Stimulated activated naive CD8-positive, alpha-beta T cell treated with anti-CD3 and anti-CD28 coated beads, Interleukin-15, amount 100 ng/mL, for 72 hours (primary cell): ENCODE results near the gene KNDC1.

Experiments
- ATAC-seq: fragments of 150-1000 bp; cut with Tn5 transposase; 2 replicates; pipeline ENCODE4 v1.10.0; 2021; ENCODE audit warnings: mild to moderate bottlenecking, moderate library complexity
- DNase-seq, 2 donors: peaks; one replicate each; pipeline ENCODE4 v3.0.0; 2021 to 2022
- H3K27ac Mint-ChIP-seq, 2 donors: one replicate each; pipeline ENCODE4 v1.8.0; 2022; ENCODE audit warnings: mild to moderate bottlenecking in 2 of 2, mixed read lengths in 2 of 2, moderate library complexity in 2 of 2
- H3K27me3 Mint-ChIP-seq: one replicate; pipeline ENCODE4 v1.8.0; 2022; ENCODE audit warnings: mixed read lengths
- H3K4me1 Mint-ChIP-seq: one replicate; pipeline ENCODE4 v1.8.0; 2022; ENCODE audit warnings: mild to moderate bottlenecking, mixed read lengths
- H3K4me3 Mint-ChIP-seq, 2 donors: one replicate each; pipeline ENCODE4 v1.8.0; 2022; ENCODE audit warnings: mild to moderate bottlenecking in 2 of 2, mixed read lengths in 2 of 2, moderate library complexity in 1 of 2
- H3K9me3 Mint-ChIP-seq, 2 donors: one replicate each; pipeline ENCODE4 v1.8.0; 2022; ENCODE audit warnings: mixed read lengths in 2 of 2

KNDC1 gene

DNA sequence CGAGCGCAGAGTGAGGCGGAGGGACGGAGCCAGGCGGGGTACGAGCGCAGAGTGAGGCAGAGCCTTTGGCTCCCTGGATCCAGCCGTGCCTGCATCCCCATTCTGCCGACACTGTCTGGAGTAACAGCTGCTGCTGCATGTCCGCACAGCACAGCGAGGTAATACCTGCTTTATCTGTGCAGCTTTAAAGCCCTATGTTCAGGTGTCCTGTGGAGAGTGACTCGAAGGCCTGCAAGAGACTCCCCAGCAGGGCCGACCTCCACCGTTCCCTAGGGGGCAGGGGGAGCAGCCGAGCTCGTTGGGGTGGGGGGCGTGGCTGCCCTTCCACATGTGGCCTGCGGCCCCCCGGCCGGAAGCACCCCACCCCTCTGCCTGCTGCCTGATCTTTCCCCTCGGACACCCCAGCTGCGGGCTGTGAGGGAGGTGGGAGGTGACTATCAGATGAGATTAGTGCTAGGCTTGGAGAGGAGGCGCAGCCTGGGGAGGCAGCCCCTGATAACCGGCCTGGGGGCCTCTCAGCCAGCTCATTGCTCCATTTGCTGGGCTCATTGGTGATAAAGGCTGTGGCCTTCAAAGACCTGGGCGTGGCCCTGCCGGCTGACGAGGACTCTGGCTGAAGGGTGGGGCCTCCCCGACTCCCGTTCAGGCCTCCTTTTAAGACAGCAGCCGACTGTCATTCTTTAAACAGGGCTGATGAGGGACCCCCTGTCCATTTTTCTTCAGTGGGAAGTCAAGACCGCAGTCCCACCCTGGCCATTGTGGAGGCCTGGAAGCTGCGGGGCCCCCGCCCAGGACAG is 85.6 kb downstream of the KNDC1 start:
- H3K4me1 Mint-ChIP-seq = peaks cover 20% of the 10 kb centered on the region
- no peak overlapping the region for H3K4me3 Mint-ChIP-seq
- no peak overlapping the region for H3K27ac Mint-ChIP-seq
- no peak for DNase-seq
- no peak for ATAC-seq
- peaks cover 53% of the 10 kb centered on the region for H3K27me3 Mint-ChIP-seq
- H3K9me3 Mint-ChIP-seq = no peaks in the 10 kb centered on the region

DNA sequence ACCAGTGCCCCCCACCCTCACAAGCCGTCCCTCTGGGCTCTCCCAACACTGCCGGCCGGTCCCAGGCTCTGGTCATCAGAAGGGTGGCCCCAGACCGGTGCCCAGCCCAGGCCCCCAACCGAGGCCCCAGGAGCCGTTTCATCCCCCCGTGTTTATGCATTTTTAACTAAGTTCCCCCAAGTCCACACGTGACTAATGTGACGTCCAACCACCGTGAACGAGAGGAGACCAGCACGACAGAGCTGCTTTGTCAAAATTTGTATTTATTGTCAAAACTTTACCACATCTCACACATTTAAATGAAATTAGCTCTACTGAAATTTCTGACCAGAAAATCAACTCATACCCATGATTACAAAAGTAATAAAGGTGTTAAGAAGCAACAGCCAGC is 86.2 kb downstream of the KNDC1 start:
- H3K4me1 Mint-ChIP-seq = peaks cover 14% of the 10 kb centered on the region
- H3K27me3 Mint-ChIP-seq = peaks cover 48% of the 10 kb centered on the region
- H3K27ac Mint-ChIP-seq = no peak overlapping the region
- ATAC-seq (no peak), DNase-seq (no peak)
- no peaks in the 10 kb centered on the region for H3K9me3 Mint-ChIP-seq
- no peak overlapping the region for H3K4me3 Mint-ChIP-seq

DNA sequence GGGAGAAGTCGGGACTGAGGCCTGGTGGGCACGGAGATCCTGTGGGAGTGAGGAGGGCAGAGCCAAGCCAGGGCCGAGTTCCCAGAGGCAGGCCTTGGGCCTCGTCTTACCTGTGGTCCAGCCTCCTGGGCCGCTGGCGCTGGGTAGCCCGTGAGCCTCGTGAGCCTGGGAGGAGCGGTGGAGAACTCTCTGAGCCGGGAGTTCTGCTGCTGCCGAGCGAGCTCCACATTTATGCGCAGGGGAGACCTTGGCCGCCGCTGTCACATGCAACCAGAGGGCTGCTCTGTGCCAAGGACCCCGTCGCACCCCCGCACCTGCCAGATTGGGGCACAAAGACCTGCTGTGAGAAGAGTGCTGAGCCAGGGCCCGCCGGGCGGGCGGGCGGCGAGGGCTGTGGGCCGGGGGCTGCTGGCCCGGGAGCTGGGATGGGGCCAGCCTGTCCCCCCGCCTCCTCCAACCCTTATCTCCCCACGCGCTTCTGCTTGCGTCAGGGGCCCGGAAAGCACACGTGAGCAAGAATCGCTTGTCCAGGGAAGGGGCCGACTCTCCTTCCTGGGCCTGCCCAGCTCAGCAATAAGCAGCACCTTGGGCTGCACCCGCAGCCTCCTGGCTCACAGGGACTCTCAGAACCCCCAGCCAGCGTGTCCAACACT is 87.8 kb downstream of the KNDC1 start:
- H3K4me1 Mint-ChIP-seq = no peaks in the 10 kb centered on the region
- DNase-seq = no peak

DNA sequence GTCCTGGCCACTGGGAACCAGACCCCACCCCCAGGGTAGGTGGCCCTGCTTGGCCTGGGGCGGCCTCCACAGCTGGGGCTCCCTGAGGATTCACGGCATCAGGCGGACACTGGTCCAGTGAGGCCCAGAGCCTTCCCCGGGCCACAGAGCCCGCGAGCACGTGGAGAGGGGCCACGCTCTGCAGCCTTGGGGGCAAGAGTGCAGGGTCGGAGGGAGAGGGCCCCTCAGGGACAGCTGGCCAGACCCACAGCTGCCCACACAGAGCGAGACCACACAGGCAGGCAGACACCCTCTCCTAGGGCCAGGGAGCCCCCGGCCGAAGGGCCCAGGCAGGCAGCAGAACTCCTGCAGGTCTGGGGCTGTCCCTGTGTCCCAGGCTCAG is 88.3 kb downstream of the KNDC1 start:
- Mint-ChIP-seq H3K27me3 (peaks cover 27% of the 10 kb centered on the region), H3K4me1 (no peaks in the 10 kb centered on the region), H3K9me3 (no peaks in the 10 kb centered on the region), H3K27ac (no peak overlapping the region), H3K4me3 (no peak overlapping the region)
- no peak for DNase-seq
- ATAC-seq = no peak

More for the DNA sequence above, 87.8 kb downstream of the KNDC1 start:
- Mint-ChIP-seq H3K9me3 (no peaks in the 10 kb centered on the region), H3K27ac (no peak overlapping the region), H3K27me3 (peaks cover 32% of the 10 kb centered on the region), H3K4me3 (no peak overlapping the region)
- ATAC-seq = no peak

DNA sequence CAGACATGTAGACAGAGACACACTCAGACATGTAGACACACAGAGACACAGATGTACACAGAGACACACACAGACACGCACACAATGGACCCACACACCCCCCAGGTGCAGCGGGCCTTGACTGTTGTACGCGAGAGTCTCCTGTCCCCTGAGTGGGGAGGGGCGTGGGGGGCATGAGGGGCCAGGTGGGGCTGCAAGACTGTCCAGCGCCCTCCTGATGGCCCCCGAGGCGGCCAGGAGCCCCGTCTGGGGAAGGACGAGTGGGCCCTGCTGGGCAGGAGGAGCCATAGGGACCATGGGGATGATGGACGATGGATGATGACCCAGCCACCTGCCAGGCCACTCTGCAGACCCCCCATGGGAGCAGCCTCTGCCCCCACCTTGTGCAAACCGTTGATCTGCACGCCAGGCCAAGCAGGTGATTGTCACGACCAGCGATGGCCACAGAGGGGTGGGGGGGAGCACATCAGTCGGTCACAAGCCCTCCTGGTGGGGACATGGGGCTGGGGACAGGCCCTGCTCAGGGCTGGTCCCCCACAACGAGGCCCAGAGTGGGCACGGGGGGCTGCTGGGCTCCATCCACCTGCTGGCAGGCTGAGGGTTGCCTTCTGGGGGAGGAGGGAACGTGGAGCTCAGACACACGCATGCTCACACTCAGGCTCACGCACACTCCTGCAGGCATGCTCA is 89.2 kb downstream of the KNDC1 start:
- Mint-ChIP-seq H3K27ac (no peak overlapping the region), H3K9me3 (no peaks in the 10 kb centered on the region), H3K27me3 (peaks cover 18% of the 10 kb centered on the region), H3K4me1 (no peaks in the 10 kb centered on the region), H3K4me3 (no peak overlapping the region)
- DNase-seq (no peak), ATAC-seq (no peak)

DNA sequence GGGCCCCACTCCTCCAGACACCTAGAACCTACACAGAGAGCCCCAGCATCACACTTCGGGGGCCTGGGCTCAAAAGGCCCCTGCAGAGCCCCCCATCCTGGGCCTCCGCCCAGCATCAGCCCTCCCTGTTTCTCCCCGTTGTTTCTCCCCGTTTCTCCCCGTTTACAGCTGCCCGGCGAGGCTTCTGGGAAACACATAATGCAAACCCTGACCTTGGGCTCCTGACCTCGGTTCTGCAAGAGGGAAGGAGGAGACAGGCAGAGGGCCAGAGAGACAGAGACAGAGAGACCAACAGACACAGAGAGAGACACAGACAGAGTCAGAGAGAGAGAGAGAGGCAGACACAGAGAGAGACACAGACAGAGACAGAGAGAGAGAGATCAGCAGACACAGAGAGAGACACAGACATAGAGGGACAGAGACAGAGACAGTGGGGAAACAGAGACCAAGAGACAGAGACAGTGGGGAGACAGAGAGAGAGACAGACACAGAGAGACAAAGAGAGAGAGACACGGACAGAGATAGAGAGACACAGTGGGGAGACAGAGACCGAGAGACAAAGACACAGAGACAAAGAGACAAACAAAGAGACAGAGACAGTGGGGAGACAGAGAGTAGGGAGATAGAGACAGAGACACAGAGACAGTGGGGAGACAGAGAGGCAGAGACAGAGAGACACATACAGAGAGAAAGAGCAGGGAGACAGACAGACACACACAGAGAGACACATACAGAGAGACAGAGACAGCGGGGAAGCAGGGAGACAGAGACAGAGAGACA is 90.1 kb downstream of the KNDC1 start:
- DNase-seq (no peak), ATAC-seq (no peak)
- Mint-ChIP-seq H3K27me3 (peaks cover 15% of the 10 kb centered on the region), H3K27ac (peak overlapping the region in 1 of 2 donors; percentile 23), H3K9me3 (no peaks in the 10 kb centered on the region), H3K4me3 (no peak overlapping the region), H3K4me1 (no peaks in the 10 kb centered on the region)

DNA sequence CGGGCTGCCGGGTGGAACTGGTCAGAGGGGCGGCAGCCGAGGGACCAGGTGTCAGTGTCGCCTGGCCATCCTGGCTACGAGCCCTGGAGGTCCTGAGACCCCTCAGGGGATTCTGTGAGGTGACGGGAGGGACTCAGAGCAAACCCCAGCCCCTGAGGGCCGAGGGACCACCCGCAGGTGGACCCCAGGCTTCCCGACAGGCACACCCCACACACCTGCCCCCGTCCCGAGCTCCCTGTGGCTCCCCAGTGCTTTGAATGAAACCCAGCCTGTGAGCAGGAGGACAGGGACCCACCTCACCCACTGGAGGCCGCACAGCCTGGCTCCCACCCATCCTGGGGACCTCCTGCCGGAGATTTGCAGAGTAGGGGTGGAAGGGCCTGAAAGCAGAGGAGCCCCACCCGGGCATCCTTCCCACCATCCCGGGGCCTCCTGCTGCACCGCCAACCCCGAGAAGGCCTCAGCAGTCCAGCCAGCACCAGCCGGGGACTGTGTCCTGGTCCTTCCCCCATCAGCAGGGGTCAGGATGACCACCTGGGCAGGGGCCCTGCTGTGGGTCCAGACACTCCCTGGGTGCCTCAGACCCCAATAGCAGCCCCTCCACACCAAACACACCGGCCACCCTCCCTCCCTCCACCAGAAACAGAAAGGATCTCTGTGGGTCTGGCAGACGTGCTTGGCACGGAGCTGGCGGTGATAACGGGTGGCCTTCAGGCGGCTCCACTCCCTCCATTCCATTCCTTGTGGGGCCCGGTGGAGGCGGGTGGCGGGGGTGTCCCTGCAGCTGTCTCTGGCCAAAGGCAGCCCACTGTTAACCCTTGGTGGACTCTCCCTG is 91.6 kb downstream of the KNDC1 start:
- Mint-ChIP-seq H3K27ac (no peak overlapping the region), H3K4me1 (no peaks in the 10 kb centered on the region), H3K27me3 (peaks cover 15% of the 10 kb centered on the region), H3K9me3 (no peaks in the 10 kb centered on the region), H3K4me3 (no peak overlapping the region)
- peak; percentile 22 for ATAC-seq
- no peak for DNase-seq

DNA sequence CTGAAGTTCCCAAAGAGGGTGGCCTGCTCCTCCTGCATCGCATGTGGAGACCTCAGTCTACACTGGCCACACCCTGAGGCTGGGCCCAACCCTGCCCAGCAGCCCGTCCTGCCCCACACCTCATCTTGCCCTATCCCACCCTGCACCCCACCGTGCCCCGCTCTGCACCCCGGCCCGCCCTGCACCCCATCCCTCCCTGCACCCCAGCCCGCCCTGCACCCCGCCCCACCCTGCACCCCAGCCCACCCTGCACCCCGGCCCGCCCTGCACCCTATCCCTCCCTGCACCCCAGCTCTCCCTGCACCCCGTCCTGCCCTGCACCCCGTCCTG is 92.2 kb downstream of the KNDC1 start:
- peak; percentile 67 for ATAC-seq
- DNase-seq = no peak
- H3K27me3 Mint-ChIP-seq = peaks cover 12% of the 10 kb centered on the region
- peaks cover 2% of the 10 kb centered on the region for H3K4me1 Mint-ChIP-seq
- H3K9me3 Mint-ChIP-seq = no peaks in the 10 kb centered on the region
- no peak overlapping the region for H3K4me3 Mint-ChIP-seq
- no peak overlapping the region for H3K27ac Mint-ChIP-seq

DNA sequence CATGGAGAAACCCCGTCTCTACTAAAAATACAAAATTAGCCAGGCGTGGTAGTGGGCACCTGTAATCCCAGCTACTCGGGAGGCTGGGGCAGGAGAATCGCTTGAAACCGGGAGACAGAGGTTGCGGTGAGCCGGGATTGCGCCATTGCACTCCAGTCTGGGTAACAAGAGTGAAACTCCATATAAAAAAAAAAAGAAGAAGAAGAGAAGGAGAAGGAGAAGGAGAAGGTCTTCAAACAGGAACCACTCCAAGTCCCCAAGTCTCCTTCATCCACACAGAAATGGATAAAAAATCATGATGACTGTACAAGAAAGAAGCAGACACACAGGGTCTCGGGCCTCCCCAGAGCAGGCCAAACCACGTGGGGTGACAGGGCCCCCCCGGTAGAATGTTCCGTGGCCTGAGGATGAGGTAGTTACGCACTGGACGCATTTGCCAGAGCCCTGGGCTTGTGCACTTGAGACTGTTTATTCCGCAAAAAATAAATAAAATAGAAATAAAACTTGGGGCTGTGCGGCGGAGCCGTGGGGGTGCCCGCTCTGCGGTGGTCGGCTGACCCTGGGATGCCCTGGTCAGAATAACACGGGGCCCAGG is 93.4 kb downstream of the KNDC1 start:
- Mint-ChIP-seq H3K27me3 (peaks cover 8% of the 10 kb centered on the region), H3K27ac (no peak overlapping the region), H3K4me1 (peaks cover 15% of the 10 kb centered on the region), H3K4me3 (no peak overlapping the region), H3K9me3 (no peaks in the 10 kb centered on the region)
- DNase-seq (no peak), ATAC-seq (no peak)

DNA sequence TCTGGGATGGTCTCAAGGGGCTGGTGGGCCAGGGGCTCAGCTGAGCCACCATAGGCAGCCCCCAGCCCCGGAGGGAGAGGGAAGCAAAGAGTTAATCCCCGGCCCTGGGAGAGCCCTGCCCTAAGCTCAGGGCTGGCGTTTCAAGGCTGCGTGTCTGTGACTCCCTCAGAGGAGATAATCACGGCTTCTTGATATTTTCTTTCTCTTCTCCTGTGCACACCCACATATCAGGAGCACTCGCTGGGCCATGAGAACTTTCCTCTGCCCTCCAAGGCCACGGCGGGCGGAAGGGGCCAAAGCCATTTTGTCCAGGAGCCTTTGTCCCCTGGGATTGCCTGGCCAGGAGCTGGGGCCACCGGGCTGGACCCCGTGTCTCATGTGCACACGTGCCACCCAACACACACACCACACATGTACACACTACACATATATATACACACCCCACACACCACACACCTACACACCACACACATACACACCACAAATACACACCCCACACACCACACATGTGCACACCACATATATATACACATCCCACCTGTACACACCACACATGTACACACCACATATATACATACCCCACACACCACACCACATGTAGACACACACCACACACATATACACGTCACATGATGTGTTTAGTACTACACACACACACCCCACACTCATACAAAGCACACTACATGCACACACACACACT is 94.6 kb downstream of the KNDC1 start:
- H3K9me3 Mint-ChIP-seq = no peaks in the 10 kb centered on the region
- H3K27ac Mint-ChIP-seq = no peak overlapping the region

DNA sequence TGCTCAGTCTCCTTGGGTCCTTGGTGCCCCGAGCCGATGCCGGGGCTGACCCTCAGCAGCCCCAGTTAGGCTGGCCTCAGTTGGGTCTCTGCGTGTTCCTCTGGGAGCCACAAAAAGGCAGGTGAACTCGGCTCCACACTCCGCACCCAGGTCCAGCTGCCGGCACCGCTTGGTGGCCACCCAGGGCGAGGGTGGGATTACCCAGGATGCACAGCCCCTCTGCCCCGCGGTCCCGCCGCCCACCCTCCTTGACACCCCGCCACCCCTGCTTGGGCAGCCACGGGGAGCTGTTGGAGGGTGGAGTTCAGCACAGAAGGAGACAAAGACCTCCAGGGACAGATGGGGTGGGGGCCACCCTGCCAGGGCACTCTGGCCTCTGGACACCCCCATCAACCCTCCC is 95.3 kb downstream of the KNDC1 start:
- Mint-ChIP-seq H3K27ac (no peak overlapping the region), H3K9me3 (no peaks in the 10 kb centered on the region), H3K4me3 (no peak overlapping the region), H3K27me3 (peaks cover 4% of the 10 kb centered on the region), H3K4me1 (peaks cover 33% of the 10 kb centered on the region)
- no peak for DNase-seq
- ATAC-seq = no peak

More for the DNA sequence above, 94.6 kb downstream of the KNDC1 start:
- peaks cover 26% of the 10 kb centered on the region for H3K4me1 Mint-ChIP-seq
- ATAC-seq (no peak), DNase-seq (no peak)
- H3K4me3 Mint-ChIP-seq = no peak overlapping the region
- peaks cover 8% of the 10 kb centered on the region for H3K27me3 Mint-ChIP-seq

DNA sequence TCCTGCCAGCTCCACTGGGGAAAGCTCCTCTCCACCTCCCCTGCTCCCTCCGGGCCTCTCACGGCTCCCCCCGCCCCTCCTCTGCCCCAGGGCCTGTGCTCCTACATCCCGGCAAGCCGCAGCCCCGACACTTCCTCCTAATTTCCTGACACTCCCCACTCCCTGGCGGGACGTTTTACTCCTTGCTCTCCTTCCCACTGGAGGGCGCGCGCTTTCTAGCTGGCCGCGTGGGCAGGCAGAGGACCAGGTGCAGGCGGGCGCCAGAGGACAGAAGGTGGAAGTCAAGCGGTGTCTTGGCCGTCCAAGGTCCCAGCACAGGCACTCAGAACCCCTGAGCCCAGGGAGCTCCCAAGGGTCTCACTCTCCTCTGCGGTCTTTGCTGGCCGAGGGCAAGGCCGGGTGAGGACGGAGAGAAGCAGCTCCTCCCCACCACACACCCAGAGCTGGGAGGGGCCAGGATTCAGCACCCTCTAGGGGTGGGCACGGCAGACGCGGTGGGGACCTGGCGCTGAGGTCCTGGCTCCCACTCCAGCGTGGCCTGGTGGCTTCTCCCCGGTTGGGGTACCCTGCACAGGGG is 97.6 kb downstream of the KNDC1 start:
- DNase-seq (peak in 1 of 2 donors; percentile 35), ATAC-seq (no peak)
- Mint-ChIP-seq H3K9me3 (no peaks in the 10 kb centered on the region), H3K4me1 (peaks cover 50% of the 10 kb centered on the region), H3K27ac (peak overlapping the region in 1 of 2 donors; percentile 73), H3K27me3 (no peaks in the 10 kb centered on the region), H3K4me3 (peak overlapping the region; percentile 74 to 77)

DNA sequence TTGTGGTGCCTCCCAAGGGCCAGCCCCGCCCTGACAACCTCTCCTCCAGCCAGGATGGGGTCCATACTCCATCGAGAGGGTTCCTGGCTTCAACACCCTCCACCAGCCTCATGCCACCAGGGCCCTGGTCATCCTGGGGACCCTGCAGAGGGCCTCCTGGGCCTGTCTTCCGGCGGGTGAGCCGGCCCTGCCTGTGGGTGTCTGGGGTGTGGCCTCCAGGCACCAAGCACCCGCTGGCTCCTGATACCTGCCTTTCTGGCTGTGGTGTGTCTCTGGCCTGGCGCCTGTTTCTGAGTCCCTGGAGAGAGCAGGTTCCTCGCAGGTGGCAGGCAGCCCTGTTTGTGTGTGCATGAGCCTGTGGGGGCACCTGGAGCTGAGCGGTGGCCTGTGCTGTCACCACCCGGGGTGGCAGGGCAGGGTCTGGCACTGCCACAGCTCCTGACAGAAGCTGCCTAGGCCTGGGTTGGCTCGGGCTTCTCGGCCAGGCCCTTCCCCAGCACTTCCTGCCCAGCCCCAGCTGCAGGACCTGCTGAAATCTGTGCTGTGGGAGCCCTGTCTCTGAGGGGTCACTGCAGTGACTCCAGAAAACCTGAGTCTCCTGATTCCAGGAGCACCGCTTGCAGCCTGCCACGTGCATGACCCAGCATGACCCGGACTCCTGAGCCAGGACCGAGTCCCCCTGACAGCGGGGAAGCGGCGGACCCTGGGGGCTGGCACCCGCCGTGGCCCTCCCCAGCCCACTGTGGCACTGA is 98.2 kb downstream of the KNDC1 start:
- peak overlapping the region; percentile 35 to 77 for H3K4me3 Mint-ChIP-seq
- H3K27ac Mint-ChIP-seq = peak overlapping the region in 1 of 2 donors; percentile 67
- no peaks in the 10 kb centered on the region for H3K27me3 Mint-ChIP-seq
- DNase-seq = peak; percentile 50 to 55
- H3K4me1 Mint-ChIP-seq = peaks cover 57% of the 10 kb centered on the region
- H3K9me3 Mint-ChIP-seq = no peaks in the 10 kb centered on the region
- peak; percentile 13 for ATAC-seq
